ENCODE measurements around the gene MBOAT1. TPM values are rescaled to one million over a fixed set of nuclear protein-coding genes. Genes with fewer than 3 reads are reported as not detected.
"Not testable (repeated sequence)": the region's sequence is repeated elsewhere in the genome, so short reads cannot be mapped to it uniquely, and the experiment has no call there.

Gene MBOAT1
- total and polyA plus RNA-seq, 8 donors, result 2.7 to 21.3 (median 4.6) TPM

DNA sequence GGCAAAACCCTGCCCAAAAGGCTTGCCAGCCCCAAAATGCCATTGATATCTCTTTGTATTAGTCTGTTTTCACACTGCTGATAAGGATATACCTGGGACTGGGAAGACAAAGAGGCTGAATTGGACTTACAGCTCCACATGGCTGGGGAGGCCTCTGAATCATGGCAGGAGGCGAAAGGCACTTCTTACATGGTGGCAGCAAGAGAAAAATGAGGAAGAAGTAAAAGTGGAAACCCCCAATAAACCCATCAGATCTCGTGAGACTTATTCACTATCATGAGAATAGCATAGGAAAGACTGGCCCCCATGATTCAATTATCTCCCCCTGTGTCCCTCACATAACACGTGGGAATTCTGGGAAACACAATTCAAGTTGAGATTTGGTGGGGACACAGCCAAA is 28.6 kb downstream of the MBOAT1 start:
- FAIRE-seq (no peak), DNase-seq (no peak), ATAC-seq (no peak)
- Histone ChIP-seq H3K27me3 (no peaks in the 10 kb centered on the region), H3K36me3 (no peaks in the 10 kb centered on the region), H3K4me3 (no peak overlapping the region), H3K4me1 (peaks cover 0 to 8% (median 0%) of the 10 kb centered on the region in 3 donors), H3K27ac (peak overlapping the region in 1 of 4 donors; percentile 68), H3K9me3 (no peaks in the 10 kb centered on the region)
- intact Hi-C loops (cut with DNase I), result no loop called here
- TF ChIP-seq, protein P1, sequence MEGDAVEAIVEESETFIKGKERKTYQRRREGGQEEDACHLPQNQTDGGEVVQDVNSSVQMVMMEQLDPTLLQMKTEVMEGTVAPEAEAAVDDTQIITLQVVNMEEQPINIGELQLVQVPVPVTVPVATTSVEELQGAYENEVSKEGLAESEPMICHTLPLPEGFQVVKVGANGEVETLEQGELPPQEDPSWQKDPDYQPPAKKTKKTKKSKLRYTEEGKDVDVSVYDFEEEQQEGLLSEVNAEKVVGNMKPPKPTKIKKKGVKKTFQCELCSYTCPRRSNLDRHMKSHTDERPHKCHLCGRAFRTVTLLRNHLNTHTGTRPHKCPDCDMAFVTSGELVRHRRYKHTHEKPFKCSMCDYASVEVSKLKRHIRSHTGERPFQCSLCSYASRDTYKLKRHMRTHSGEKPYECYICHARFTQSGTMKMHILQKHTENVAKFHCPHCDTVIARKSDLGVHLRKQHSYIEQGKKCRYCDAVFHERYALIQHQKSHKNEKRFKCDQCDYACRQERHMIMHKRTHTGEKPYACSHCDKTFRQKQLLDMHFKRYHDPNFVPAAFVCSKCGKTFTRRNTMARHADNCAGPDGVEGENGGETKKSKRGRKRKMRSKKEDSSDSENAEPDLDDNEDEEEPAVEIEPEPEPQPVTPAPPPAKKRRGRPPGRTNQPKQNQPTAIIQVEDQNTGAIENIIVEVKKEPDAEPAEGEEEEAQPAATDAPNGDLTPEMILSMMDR (IDR thresholded peaks at IDR 0.05), result no peak
- 94 to 96% methylated on average over 3 of the region's 3 CpGs for WGBS, 2 donors

DNA sequence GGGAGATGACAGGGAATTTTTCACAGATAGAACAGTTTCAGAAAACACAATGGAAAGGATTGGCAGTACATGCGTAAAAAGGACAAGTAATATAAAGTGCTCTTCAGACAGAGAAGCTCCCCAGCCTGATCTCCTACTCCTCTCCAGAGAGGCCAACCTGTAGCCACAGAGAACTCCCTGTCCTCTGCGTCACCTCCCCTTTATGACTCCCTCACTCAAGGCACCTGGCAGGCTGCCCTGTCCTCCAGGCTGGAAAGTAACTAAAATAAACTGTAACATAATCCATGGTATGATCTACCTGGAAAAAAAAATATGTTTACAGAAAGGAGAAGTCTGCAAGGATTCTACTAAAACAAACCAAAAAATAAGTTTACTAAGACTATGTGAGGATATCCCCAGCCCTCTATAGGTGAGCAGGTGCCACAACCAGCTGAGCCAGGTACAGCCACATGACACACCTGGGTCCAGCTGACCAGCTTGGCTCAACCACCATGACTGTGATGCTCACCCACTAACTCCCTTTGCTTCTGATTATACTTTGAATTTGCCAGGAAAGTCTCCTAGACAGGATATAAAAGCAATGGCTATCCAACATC is 29.2 kb downstream of the MBOAT1 start:
- TF ChIP-seq, protein P1 (IDR thresholded peaks at IDR 0.05), result peak in 1 of 4 donors; percentile 6
- DNase-seq (peak; percentile 64 to 85 (median 74)), FAIRE-seq (no peak), ATAC-seq (peak; percentile 73 to 91 (median 86))
- H3K27ac ChIP-seq, result peak overlapping the region in 1 of 4 donors; percentile 68
- no peaks in the 10 kb centered on the region for H3K27me3 ChIP-seq
- 38 to 45% methylated on average over 2 of the region's 2 CpGs for WGBS, 2 donors
- peaks cover 0 to 8% (median 0%) of the 10 kb centered on the region in 3 donors for H3K4me1 ChIP-seq
- intact Hi-C loops (cut with DNase I), result no loop called here
- no peaks in the 10 kb centered on the region for H3K9me3 ChIP-seq
- no peak overlapping the region for H3K4me3 ChIP-seq
- H3K36me3 ChIP-seq, result no peaks in the 10 kb centered on the region

DNA sequence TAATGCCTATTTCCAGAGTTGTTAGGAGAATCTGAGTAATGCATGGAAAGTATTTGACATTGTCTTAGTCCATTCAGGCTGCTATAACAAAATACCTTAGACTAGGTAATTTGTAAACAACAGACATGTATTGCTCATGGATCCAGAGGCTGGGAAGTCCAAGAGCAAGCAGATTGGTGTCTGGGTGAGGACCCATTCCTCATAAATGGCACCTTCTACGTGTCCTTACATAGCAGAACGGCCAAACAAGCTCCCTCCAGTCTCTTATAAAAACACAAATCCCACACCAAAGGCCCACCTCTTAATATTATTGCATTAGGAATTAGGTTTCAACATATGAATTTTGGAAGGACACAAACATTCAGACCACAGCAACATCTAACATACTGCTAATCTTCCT is 30.2 kb downstream of the MBOAT1 start:
- Histone ChIP-seq H3K9me3 (no peaks in the 10 kb centered on the region), H3K4me1 (peaks cover 0 to 8% (median 0%) of the 10 kb centered on the region in 3 donors), H3K27ac (peak overlapping the region in 1 of 4 donors; percentile 68), H3K27me3 (no peaks in the 10 kb centered on the region), H3K36me3 (no peaks in the 10 kb centered on the region), H3K4me3 (no peak overlapping the region)
- TF ChIP-seq, protein P1 (IDR thresholded peaks at IDR 0.05), result no peak
- intact Hi-C loops (cut with DNase I), result no loop called here
- DNase-seq (no peak), ATAC-seq (no peak), FAIRE-seq (no peak)
- WGBS, 2 donors, result 92 to 98% methylated on average over 2 of the region's 2 CpGs

DNA sequence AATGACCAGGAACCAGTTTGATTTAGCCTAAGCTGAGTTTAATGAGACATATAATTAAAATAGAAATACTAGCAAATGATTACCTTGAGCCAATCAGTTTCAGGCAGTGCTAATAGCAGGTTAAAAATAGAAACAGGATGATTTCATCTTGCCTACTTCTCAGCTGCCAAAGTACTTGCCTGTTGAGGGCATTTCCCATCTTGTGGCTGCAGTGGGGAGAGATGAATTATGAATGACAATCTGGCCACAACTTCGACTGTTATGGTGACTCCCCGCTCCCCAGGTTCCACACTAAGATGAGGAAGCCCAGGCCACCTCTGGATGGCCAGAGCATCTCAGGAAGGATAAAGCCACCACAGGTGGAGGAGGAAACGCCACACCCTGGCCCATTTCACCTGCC is 31.3 kb downstream of the MBOAT1 start:
- WGBS, 2 donors, result 71 to 79% methylated on average over 3 of the region's 3 CpGs
- intact Hi-C loops (cut with DNase I), result no loop called here

DNA sequence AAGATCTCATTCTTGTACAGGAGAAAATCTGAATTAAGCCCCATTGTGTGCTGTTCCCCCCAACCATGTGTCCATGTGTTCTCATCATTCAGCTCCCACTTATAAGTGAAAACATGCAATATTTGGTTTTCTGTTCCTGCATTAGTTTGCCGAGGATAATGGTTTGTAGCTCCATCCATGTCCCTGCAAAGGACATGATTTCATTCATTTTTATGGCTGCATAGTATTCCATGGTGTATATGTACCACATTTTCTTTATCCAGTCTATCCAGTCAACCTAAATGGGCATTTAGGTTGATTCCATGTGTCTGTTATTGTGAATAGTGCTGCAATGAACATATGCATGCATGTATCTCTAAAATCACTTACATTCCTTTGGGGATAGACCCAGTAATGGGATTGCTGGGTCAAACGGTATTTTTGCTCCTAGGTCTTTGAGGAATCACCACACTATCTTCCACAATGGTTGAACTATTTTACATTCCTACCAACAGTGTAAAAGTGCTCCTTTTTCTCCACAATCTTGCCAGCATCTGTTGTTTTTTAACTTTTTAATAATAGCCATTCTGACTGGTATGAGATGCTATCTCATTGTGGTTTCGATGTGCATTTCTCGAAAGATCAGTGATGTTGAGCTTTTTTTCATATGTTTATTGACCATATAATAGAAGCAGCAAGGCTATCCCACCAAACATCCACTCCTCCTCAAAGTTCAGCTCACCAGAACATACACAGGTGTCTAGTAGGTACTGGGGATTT is 32.8 kb downstream of the MBOAT1 start:
- H3K9me3 ChIP-seq; intact Hi-C loops (cut with DNase I); DNase-seq; H3K4me3 ChIP-seq; H3K27ac ChIP-seq; H3K36me3 ChIP-seq; ATAC-seq; H3K4me1 ChIP-seq; H3K27me3 ChIP-seq; FAIRE-seq: not testable (repeated sequence)
- WGBS, 2 donors, result 85 to 94% methylated on average over 4 of the region's 4 CpGs

More for the DNA sequence above, 31.3 kb downstream of the MBOAT1 start:
- ATAC-seq (peak in 1 of 4 donors; percentile 60), FAIRE-seq (no peak), DNase-seq (no peak)
- peaks cover 0 to 8% (median 0%) of the 10 kb centered on the region in 3 donors for H3K4me1 ChIP-seq
- no peaks in the 10 kb centered on the region for H3K9me3 ChIP-seq
- H3K27me3 ChIP-seq, result no peaks in the 10 kb centered on the region
- no peaks in the 10 kb centered on the region for H3K36me3 ChIP-seq
- H3K4me3 ChIP-seq, result no peak overlapping the region
- TF ChIP-seq, protein P1 (IDR thresholded peaks at IDR 0.05), result no peak
- H3K27ac ChIP-seq, result no peak overlapping the region
